Inflammatory macrophage treated with lipopolysaccharide for 1 hour (primary cell): ENCODE results near the gene ITGA11.

Experiments used
- DNase-seq, 2 donors: peaks; one replicate each; pipeline ENCODE4 v3.0.0-alpha.2; 2020 to 2022

The ITGA11 gene

GRCh38 chr15:68328443-68328842 lies 103.5 kb downstream of the ITGA11 start:
- DNase-seq: no peak

- peak; percentile 40 to 45 for DNase-seq
Measured at GRCh38 chr15:68326711-68327354, 105.1 kb downstream of the ITGA11 start.

GRCh38 chr15:68325726-68326125 lies 106.2 kb downstream of the ITGA11 start:
- DNase-seq: no peak

- no peak for DNase-seq
Measured at GRCh38 chr15:68322796-68323195, 109.2 kb downstream of the ITGA11 start.

GRCh38 chr15:68321229-68321628 lies 110.7 kb downstream of the ITGA11 start:
- DNase-seq: no peak

- DNase-seq: no peak
Measured at GRCh38 chr15:68319997-68320396, 112.0 kb downstream of the ITGA11 start.

- no peak for DNase-seq
Measured at GRCh38 chr15:68318931-68319909, 112.7 kb downstream of the ITGA11 start.

GRCh38 chr15:68318008-68318835 lies 113.7 kb downstream of the ITGA11 start:
- no peak for DNase-seq

GRCh38 chr15:68317281-68318007 lies 114.5 kb downstream of the ITGA11 start:
- DNase-seq: no peak

GRCh38 chr15:68316061-68316804 lies 115.7 kb downstream of the ITGA11 start:
- no peak for DNase-seq

GRCh38 chr15:68315495-68316031 lies 116.4 kb downstream of the ITGA11 start:
- DNase-seq: no peak

- no peak for DNase-seq
Measured at GRCh38 chr15:68315035-68315434, 116.9 kb downstream of the ITGA11 start.

GRCh38 chr15:68314563-68314962 lies 117.4 kb downstream of the ITGA11 start:
- DNase-seq: no peak

- no peak for DNase-seq
Measured at GRCh38 chr15:68313501-68314410, 118.2 kb downstream of the ITGA11 start.

GRCh38 chr15:68312701-68313204 lies 119.2 kb downstream of the ITGA11 start:
- DNase-seq: peak; percentile 83 to 95

GRCh38 chr15:68311859-68312557 lies 120.0 kb downstream of the ITGA11 start:
- DNase-seq: no peak

GRCh38 chr15:68311464-68311835 lies 120.5 kb downstream of the ITGA11 start:
- no peak for DNase-seq

- no peak for DNase-seq
Measured at GRCh38 chr15:68310804-68311463, 121.0 kb downstream of the ITGA11 start.
